HCT116 (cell line): Measurements from ENCODE around the gene PRDM2. TPM values are rescaled to one million over a fixed set of nuclear protein-coding genes. Genes with fewer than 3 reads are reported as not detected.

Experiments used
- ATAC-seq: fragments of 200-7000 bp; cut with Tn5 transposase; 2 replicates; pipeline ENCODE4 v1.9.1; 2020; ENCODE audit warnings: mild to moderate bottlenecking, moderate library complexity
- BruUV-seq: library from RNA; stranded (reverse); fragments of 400-500 nt; replicated peaks from 2 replicates; lab custom pipeline; 2021; lab: Mats Ljungman, UMichigan
- CTCF ChIA-PET: fragments of 300-600 bp; sonication (Branson Sonifier 250); formaldehyde crosslinking; loops from one replicate; lab custom pipeline; 2021; ENCODE audit warnings: antibody characterized with exemption; lab: Charles Lee
- POLR2A ChIA-PET: fragments of 300-600, 350-600 bp; sonication (Branson Sonifier 250); formaldehyde crosslinking; loops from one replicate; lab custom pipeline; 2021; ENCODE audit warnings: antibody characterized with exemption; lab: Charles Lee
- RAD21 ChIA-PET, 2 experiments: fragments of 300-600 bp; sonication (Branson Sonifier 250); formaldehyde crosslinking; loops; one replicate each; lab custom pipeline; 2023; ENCODE audit warnings: low total read pairs in 2 of 2; ENCODE audit not compliant: uncharacterized antibody in 2 of 2, unreplicated experiment in 2 of 2, low non-redundant PET in 1 of 2; lab: Charles Lee
- DNase-seq: peaks from one replicate; pipeline ENCODE4 v3.0.0-alpha.2; 2010; ENCODE audit warnings: low read depth, low spot score
- H2AFZ ChIP-seq: fragments of 200-600 bp; shearing (Covaris generic), sonication (generic); 2 replicates; pipeline ENCODE4 v1.6.1; 2017; ENCODE audit warnings: low read depth, mixed run types, mixed read lengths, antibody characterized with exemption, low read length; ENCODE audit not compliant: poor library complexity, severe bottlenecking
- H3K27ac ChIP-seq: 2 replicates; pipeline ENCODE4 v1.5.1; 2012; ENCODE audit warnings: low read depth, low read length
- H3K27me3 ChIP-seq: fragments of 200-600 bp; sonication (generic); 2 replicates; pipeline ENCODE4 v1.6.1; 2016; ENCODE audit warnings: mixed run types, low read length, mixed read lengths; ENCODE audit not compliant: insufficient read depth
- H3K36me3 ChIP-seq, 2 experiments: fragments of 200-500 bp in 1 of 2; fragments of 200-600 bp in 1 of 2; sonication (Bioruptor generic) in 1 of 2; sonication (generic) in 1 of 2; 2 replicates each; pipeline versions ENCODE4 v1.5.1 to v1.6.1; 2014 to 2016; ENCODE audit warnings: low read length in 2 of 2, inconsistent platforms in 1 of 2, mixed read lengths in 1 of 2, mixed run types in 1 of 2; ENCODE audit not compliant: insufficient read depth in 2 of 2, control insufficient read depth in 1 of 2
- H3K4me1 ChIP-seq, 2 experiments: fragments of 200-600 bp in 1 of 2; sonication (generic) in 1 of 2; 2 replicates each; pipeline versions ENCODE4 v1.5.1 to v1.6.1; 2012 to 2017; ENCODE audit warnings: low read length in 2 of 2, inconsistent platforms in 1 of 2, mild to moderate bottlenecking in 1 of 2, mixed read lengths in 1 of 2, mixed run types in 1 of 2, moderate library complexity in 1 of 2; ENCODE audit not compliant: insufficient read depth in 2 of 2, control insufficient read depth in 1 of 2
- H3K4me2 ChIP-seq: fragments of 200-600 bp; sonication (generic); 2 replicates; pipeline ENCODE4 v1.6.1; 2017; ENCODE audit warnings: mixed run types, low read length, mixed read lengths
- H3K4me3 ChIP-seq, 2 experiments: fragments of 200-600 bp in 1 of 2; sonication (generic) in 1 of 2; replicated peaks in 1 of 2; 2 replicates each; pipeline ENCODE4 v1.5.1; 2011 to 2016; ENCODE audit warnings: low read length in 2 of 2, control low read depth in 1 of 2, low read depth in 1 of 2, mild to moderate bottlenecking in 1 of 2, mixed read lengths in 1 of 2, mixed run types in 1 of 2
- H3K79me2 ChIP-seq: fragments of 200-600 bp; sonication (generic); 2 replicates; pipeline ENCODE4 v1.6.1; 2017; ENCODE audit warnings: mild to moderate bottlenecking, mixed run types, low read length, moderate library complexity, mixed read lengths; ENCODE audit not compliant: insufficient read depth
- H3K9ac ChIP-seq: fragments of 200-600 bp; sonication (generic); 2 replicates; pipeline ENCODE4 v1.6.1; 2016; ENCODE audit warnings: low read length, mixed read lengths
- H3K9me2 ChIP-seq: fragments of 200-600 bp; sonication (generic), shearing (Covaris generic); 2 replicates; pipeline ENCODE4 v1.6.1; 2017; ENCODE audit warnings: mixed run types, mild to moderate bottlenecking, moderate library complexity; ENCODE audit not compliant: insufficient read depth
- H3K9me3 ChIP-seq, 2 experiments: fragments of 200-500 bp in 1 of 2; fragments of 200-600 bp in 1 of 2; sonication (Bioruptor generic) in 1 of 2; sonication (generic) in 1 of 2; 2 replicates each; pipeline ENCODE4 v1.6.1; 2014 to 2017; ENCODE audit warnings: low read length in 2 of 2, mixed read lengths in 2 of 2, inconsistent platforms in 1 of 2, low read depth in 1 of 2, mild to moderate bottlenecking in 1 of 2, mixed run types in 1 of 2, moderate library complexity in 1 of 2; ENCODE audit not compliant: control insufficient read depth in 1 of 2, insufficient read depth in 1 of 2
- H4K20me1 ChIP-seq: fragments of 200-600 bp; sonication (generic), shearing (Covaris generic); 2 replicates; pipeline ENCODE4 v1.6.1; 2017; ENCODE audit warnings: mixed run types, mild to moderate bottlenecking, moderate library complexity; ENCODE audit not compliant: insufficient read depth
- CBX3 ChIP-seq: IDR thresholded peaks from 2 replicates; pipeline ENCODE4 v1.6.1; 2012; ENCODE audit warnings: low read depth
- CEBPB ChIP-seq: IDR thresholded peaks from 2 replicates; pipeline ENCODE4 v1.6.1; 2012; ENCODE audit warnings: low read depth
- EGR1 ChIP-seq: IDR thresholded peaks from 2 replicates; pipeline ENCODE4 v1.6.1; 2012; ENCODE audit warnings: low read depth
- ELF1 ChIP-seq: IDR thresholded peaks from 2 replicates; pipeline ENCODE4 v1.6.1; 2012; ENCODE audit warnings: low read depth, borderline replicate concordance
- EZH2 ChIP-seq: fragments of 200-600 bp; sonication (generic); IDR thresholded peaks from 2 replicates; pipeline ENCODE4 v1.6.1; 2017; ENCODE audit warnings: antibody characterized with exemption, mixed run types
- EZH2phosphoT487 ChIP-seq: fragments of 200-600 bp; IDR thresholded peaks from 2 replicates; pipeline ENCODE4 v1.6.1; 2018; ENCODE audit warnings: antibody characterized with exemption, borderline replicate concordance
- FOSL1 ChIP-seq: IDR thresholded peaks from 2 replicates; pipeline ENCODE4 v1.6.1; 2012; ENCODE audit warnings: low read depth
- JUND ChIP-seq: IDR thresholded peaks from 2 replicates; pipeline ENCODE4 v1.6.1; 2012
- RAD21 ChIP-seq: IDR thresholded peaks from 2 replicates; pipeline ENCODE4 v1.6.1; 2012; ENCODE audit warnings: low read depth, mild to moderate bottlenecking
- SIN3A ChIP-seq: IDR thresholded peaks from 2 replicates; pipeline ENCODE4 v1.6.1; 2012; ENCODE audit warnings: low read depth
- SP1 ChIP-seq: IDR thresholded peaks from 2 replicates; pipeline ENCODE4 v1.6.1; 2012; ENCODE audit warnings: low read depth
- SRF ChIP-seq: IDR thresholded peaks from 2 replicates; pipeline ENCODE4 v1.6.1; 2012; ENCODE audit warnings: low read depth
- TCF7L2 ChIP-seq: IDR thresholded peaks from 2 replicates; pipeline ENCODE4 v1.7.0; 2011; ENCODE audit warnings: borderline replicate concordance, inconsistent platforms; ENCODE audit not compliant: insufficient read depth, insufficient read length; ENCODE audit errors: extremely low read depth
- YY1 ChIP-seq: IDR thresholded peaks from 2 replicates; pipeline ENCODE4 v1.6.1; 2011; ENCODE audit warnings: low read length, low read depth, moderate library complexity, mild to moderate bottlenecking; ENCODE audit not compliant: insufficient replicate concordance; ENCODE audit errors: extremely low read depth
- intact Hi-C: fragments of 100-400 bp; cut with micrococcal nuclease; formaldehyde crosslinking; loops from 2 replicates; pipeline ENCODE4 v1.10.0; 2022
- total RNA-seq: library from RNA; stranded (reverse); gene quantifications from one replicate; pipeline ENCODE4 v1.2.1, GENCODE V29; 2021; ENCODE audit not compliant: unreplicated experiment
- TF ChIP-seq, protein P1 (sequence below): IDR thresholded peaks from 2 replicates; pipeline ENCODE4 v1.6.1; 2012
- TF ChIP-seq, protein P2 (sequence below): IDR thresholded peaks from 2 replicates; pipeline ENCODE4 v1.6.1; 2011; ENCODE audit warnings: mild to moderate bottlenecking, low read length, moderate library complexity; ENCODE audit not compliant: insufficient replicate concordance; ENCODE audit errors: extremely low read depth
- TF ChIP-seq, protein P3 (sequence below): IDR thresholded peaks from 2 replicates; pipeline ENCODE4 v1.6.1; 2012; ENCODE audit warnings: low read depth
- TF ChIP-seq, protein P4 (sequence below), 3 experiments: fragments of 200-600 bp in 1 of 3; sonication (generic) in 1 of 3; IDR thresholded peaks in 2 of 3; conservative IDR thresholded peaks in 1 of 3; 2 replicates each; pipeline ENCODE4 v1.5.1; 2012 to 2017; ENCODE audit warnings: low read depth in 2 of 3, low read length in 2 of 3, antibody characterized with exemption in 1 of 3, borderline replicate concordance in 1 of 3, control low read depth in 1 of 3, mild to moderate bottlenecking in 1 of 3, mixed read lengths in 1 of 3, mixed run types in 1 of 3, moderate library complexity in 1 of 3; ENCODE audit not compliant: insufficient read depth in 1 of 3

Gene PRDM2
- total RNA-seq, 1 experiment from 2014 or later = 17.3 TPM

DNA sequence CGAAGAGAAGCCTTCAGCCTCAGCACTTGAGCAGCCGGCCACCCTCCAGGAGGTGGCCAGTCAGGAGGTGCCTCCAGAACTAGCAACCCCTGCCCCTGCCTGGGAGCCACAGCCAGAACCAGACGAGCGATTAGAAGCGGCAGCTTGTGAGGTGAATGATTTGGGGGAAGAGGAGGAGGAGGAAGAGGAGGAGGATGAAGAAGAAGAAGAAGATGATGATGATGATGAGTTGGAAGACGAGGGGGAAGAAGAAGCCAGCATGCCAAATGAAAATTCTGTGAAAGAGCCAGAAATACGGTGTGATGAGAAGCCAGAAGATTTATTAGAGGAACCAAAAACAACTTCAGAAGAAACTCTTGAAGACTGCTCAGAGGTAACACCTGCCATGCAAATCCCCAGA lies 78.4 kb downstream of the PRDM2 start:
- Histone ChIP-seq H2AFZ (no peak overlapping the region), H3K36me3 (peaks cover 16 to 18% of the 10 kb centered on the region in 2 experiments; a peak in 2 of 4 replicates), H3K4me1 (no peaks in the 10 kb centered on the region), H3K27ac (no peak overlapping the region), H3K9me2 (no peaks in the 10 kb centered on the region), H3K9ac (no peak overlapping the region), H4K20me1 (no peaks in the 10 kb centered on the region), H3K4me3 (no peak overlapping the region), H3K9me3 (no peaks in the 10 kb centered on the region), H3K79me2 (peaks cover 28% of the 10 kb centered on the region), H3K4me2 (no peak overlapping the region), H3K27me3 (no peaks in the 10 kb centered on the region)
- ChIA-PET RAD21 (no interaction called here), CTCF (no interaction called here), POLR2A (no interaction called here)
- intact Hi-C loops = no loop called here
- BruUV-seq = no TSS peak
- DNase-seq (no peak), ATAC-seq (no peak)
- TF ChIP-seq EGR1 (no peak), YY1 (no peak), CEBPB (no peak), TCF7L2 (no peak), SP1 (no peak), CBX3 (no peak), RAD21 (no peak), JUND (no peak), FOSL1 (no peak), SIN3A (no peak), EZH2 (no peak), SRF (no peak), EZH2phosphoT487 (no peak), ELF1 (no peak)
- TF ChIP-seq, protein P1, sequence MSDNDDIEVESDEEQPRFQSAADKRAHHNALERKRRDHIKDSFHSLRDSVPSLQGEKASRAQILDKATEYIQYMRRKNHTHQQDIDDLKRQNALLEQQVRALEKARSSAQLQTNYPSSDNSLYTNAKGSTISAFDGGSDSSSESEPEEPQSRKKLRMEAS = no peak
- TF ChIP-seq, protein P2, sequence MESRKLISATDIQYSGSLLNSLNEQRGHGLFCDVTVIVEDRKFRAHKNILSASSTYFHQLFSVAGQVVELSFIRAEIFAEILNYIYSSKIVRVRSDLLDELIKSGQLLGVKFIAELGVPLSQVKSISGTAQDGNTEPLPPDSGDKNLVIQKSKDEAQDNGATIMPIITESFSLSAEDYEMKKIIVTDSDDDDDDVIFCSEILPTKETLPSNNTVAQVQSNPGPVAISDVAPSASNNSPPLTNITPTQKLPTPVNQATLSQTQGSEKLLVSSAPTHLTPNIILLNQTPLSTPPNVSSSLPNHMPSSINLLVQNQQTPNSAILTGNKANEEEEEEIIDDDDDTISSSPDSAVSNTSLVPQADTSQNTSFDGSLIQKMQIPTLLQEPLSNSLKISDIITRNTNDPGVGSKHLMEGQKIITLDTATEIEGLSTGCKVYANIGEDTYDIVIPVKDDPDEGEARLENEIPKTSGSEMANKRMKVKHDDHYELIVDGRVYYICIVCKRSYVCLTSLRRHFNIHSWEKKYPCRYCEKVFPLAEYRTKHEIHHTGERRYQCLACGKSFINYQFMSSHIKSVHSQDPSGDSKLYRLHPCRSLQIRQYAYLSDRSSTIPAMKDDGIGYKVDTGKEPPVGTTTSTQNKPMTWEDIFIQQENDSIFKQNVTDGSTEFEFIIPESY = no peak
- TF ChIP-seq, protein P3, sequence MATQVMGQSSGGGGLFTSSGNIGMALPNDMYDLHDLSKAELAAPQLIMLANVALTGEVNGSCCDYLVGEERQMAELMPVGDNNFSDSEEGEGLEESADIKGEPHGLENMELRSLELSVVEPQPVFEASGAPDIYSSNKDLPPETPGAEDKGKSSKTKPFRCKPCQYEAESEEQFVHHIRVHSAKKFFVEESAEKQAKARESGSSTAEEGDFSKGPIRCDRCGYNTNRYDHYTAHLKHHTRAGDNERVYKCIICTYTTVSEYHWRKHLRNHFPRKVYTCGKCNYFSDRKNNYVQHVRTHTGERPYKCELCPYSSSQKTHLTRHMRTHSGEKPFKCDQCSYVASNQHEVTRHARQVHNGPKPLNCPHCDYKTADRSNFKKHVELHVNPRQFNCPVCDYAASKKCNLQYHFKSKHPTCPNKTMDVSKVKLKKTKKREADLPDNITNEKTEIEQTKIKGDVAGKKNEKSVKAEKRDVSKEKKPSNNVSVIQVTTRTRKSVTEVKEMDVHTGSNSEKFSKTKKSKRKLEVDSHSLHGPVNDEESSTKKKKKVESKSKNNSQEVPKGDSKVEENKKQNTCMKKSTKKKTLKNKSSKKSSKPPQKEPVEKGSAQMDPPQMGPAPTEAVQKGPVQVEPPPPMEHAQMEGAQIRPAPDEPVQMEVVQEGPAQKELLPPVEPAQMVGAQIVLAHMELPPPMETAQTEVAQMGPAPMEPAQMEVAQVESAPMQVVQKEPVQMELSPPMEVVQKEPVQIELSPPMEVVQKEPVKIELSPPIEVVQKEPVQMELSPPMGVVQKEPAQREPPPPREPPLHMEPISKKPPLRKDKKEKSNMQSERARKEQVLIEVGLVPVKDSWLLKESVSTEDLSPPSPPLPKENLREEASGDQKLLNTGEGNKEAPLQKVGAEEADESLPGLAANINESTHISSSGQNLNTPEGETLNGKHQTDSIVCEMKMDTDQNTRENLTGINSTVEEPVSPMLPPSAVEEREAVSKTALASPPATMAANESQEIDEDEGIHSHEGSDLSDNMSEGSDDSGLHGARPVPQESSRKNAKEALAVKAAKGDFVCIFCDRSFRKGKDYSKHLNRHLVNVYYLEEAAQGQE = no peak
- TF ChIP-seq, protein P4, sequence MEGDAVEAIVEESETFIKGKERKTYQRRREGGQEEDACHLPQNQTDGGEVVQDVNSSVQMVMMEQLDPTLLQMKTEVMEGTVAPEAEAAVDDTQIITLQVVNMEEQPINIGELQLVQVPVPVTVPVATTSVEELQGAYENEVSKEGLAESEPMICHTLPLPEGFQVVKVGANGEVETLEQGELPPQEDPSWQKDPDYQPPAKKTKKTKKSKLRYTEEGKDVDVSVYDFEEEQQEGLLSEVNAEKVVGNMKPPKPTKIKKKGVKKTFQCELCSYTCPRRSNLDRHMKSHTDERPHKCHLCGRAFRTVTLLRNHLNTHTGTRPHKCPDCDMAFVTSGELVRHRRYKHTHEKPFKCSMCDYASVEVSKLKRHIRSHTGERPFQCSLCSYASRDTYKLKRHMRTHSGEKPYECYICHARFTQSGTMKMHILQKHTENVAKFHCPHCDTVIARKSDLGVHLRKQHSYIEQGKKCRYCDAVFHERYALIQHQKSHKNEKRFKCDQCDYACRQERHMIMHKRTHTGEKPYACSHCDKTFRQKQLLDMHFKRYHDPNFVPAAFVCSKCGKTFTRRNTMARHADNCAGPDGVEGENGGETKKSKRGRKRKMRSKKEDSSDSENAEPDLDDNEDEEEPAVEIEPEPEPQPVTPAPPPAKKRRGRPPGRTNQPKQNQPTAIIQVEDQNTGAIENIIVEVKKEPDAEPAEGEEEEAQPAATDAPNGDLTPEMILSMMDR (IDR thresholded peaks at IDR 0.05 in 2 of 3, conservative IDR thresholded peaks at IDR 0.05 in 1 of 3; ENCODE audit: borderline replicate concordance in 1 of 3, insufficient read depth in 1 of 3, low read depth in 2 of 3, low read length in 2 of 3) = no peak
- TF ChIP-seq, all 23 proteins: peak for 0
